Measurements from ENCODE around the gene POLR1C. TPM values are rescaled to one million over a fixed set of nuclear protein-coding genes. Genes with fewer than 3 reads are reported as not detected.

POLR1C gene
- total and polyA plus RNA-seq, 2 experiments from 2014 or later = 28.6 to 38.8 TPM

GRCh38 chr6:43510827-43511163, 6.1 kb upstream of the POLR1C start:
- Histone ChIP-seq H3K36me3 (peaks cover 27% of the 10 kb centered on the region), H3K9me3 (ENCODE audit: low read depth) (no peaks in the 10 kb centered on the region), H3K27me3 (peaks cover 17% of the 10 kb centered on the region), H3K27ac (no peak overlapping the region), H3K4me3 (no peak overlapping the region), H3K4me1 (ENCODE audit: low read depth) (peaks cover 7% of the 10 kb centered on the region)
- TF ChIP-seq, protein P1, sequence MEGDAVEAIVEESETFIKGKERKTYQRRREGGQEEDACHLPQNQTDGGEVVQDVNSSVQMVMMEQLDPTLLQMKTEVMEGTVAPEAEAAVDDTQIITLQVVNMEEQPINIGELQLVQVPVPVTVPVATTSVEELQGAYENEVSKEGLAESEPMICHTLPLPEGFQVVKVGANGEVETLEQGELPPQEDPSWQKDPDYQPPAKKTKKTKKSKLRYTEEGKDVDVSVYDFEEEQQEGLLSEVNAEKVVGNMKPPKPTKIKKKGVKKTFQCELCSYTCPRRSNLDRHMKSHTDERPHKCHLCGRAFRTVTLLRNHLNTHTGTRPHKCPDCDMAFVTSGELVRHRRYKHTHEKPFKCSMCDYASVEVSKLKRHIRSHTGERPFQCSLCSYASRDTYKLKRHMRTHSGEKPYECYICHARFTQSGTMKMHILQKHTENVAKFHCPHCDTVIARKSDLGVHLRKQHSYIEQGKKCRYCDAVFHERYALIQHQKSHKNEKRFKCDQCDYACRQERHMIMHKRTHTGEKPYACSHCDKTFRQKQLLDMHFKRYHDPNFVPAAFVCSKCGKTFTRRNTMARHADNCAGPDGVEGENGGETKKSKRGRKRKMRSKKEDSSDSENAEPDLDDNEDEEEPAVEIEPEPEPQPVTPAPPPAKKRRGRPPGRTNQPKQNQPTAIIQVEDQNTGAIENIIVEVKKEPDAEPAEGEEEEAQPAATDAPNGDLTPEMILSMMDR (IDR thresholded peaks at IDR 0.05; ENCODE audit: low read depth, low read length) = no peak
- no peak for DNase-seq (ENCODE audit: low read depth in 1 of 2, low spot score in 1 of 2)

DNA sequence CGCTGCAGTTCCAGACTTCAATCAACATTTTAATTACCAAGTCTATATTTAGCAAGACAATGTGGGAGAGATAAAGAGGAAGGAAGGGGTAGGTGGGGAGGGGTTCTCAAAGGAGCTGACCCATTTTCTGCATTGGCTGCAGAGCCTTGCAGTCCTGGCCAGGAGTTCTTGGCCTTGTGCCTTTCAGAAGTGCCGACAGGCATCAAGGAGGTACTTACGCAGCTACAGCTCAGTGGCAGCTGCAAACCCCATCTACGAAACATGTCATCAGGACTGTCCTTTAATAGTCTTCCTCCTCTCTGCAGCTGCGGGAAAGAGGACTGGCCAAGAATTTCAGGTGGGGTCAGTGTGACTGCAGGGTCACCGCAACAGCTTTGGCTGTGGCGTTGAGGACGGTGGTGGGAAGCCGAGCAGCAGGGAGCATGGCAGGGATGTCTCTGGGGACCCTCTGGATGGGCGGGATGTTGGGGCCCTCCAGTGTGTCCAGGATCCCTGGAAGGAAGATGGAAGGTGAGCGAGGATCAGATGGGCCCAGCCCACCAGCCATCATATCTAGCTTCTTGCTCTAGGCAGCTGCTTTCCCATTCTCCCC, 5.0 kb upstream of the POLR1C start:
- H3K4me1 ChIP-seq (ENCODE audit: low read depth) = peaks cover 6% of the 10 kb centered on the region
- no peak overlapping the region for H3K4me3 ChIP-seq
- peaks cover 17% of the 10 kb centered on the region for H3K27me3 ChIP-seq
- H3K27ac ChIP-seq = peak overlapping the region; percentile 1
- H3K36me3 ChIP-seq = peaks cover 27% of the 10 kb centered on the region
- no peak for DNase-seq (ENCODE audit: low read depth in 1 of 2, low spot score in 1 of 2)
- TF ChIP-seq, protein P1 (IDR thresholded peaks at IDR 0.05; ENCODE audit: low read depth, low read length) = no peak
- no peaks in the 10 kb centered on the region for H3K9me3 ChIP-seq (ENCODE audit: low read depth)

GRCh38 chr6:43515808-43516207, 1.1 kb upstream of the POLR1C start:
- TF ChIP-seq, protein P1 (IDR thresholded peaks at IDR 0.05; ENCODE audit: low read depth, low read length) = no peak
- Histone ChIP-seq H3K4me1 (ENCODE audit: low read depth) (peaks cover 9% of the 10 kb centered on the region), H3K27ac (peak overlapping the region; percentile 91), H3K36me3 (peaks cover 44% of the 10 kb centered on the region), H3K4me3 (peak overlapping the region; percentile 86), H3K9me3 (ENCODE audit: low read depth) (no peaks in the 10 kb centered on the region), H3K27me3 (no peaks in the 10 kb centered on the region)
- DNase-seq (ENCODE audit: low read depth in 1 of 2, low spot score in 1 of 2) = no peak

DNA sequence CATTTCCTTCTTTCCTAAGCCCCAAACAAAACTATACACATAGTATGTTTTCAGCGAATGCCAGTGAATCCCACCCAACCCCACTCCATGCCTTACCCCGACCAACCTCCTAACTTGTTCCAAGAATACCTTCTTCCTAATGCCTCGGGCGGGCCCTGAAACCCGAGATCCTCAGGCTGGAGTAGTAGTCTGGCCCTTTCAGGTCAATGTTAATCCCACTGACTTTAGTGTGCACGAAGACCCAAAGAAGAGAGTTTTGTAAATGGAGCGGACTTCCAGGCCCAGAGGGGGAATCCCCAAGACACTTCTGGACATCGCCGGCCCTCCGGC, 557 bp upstream of the POLR1C start:
- no peak for DNase-seq (ENCODE audit: low read depth in 1 of 2, low spot score in 1 of 2)
- H3K27ac ChIP-seq = peak overlapping the region; percentile 91
- H3K36me3 ChIP-seq = peaks cover 48% of the 10 kb centered on the region
- no peaks in the 10 kb centered on the region for H3K27me3 ChIP-seq
- H3K9me3 ChIP-seq (ENCODE audit: low read depth) = no peaks in the 10 kb centered on the region
- peaks cover 9% of the 10 kb centered on the region for H3K4me1 ChIP-seq (ENCODE audit: low read depth)
- H3K4me3 ChIP-seq = peak overlapping the region; percentile 86
- TF ChIP-seq, protein P1 (IDR thresholded peaks at IDR 0.05; ENCODE audit: low read depth, low read length) = no peak

DNA sequence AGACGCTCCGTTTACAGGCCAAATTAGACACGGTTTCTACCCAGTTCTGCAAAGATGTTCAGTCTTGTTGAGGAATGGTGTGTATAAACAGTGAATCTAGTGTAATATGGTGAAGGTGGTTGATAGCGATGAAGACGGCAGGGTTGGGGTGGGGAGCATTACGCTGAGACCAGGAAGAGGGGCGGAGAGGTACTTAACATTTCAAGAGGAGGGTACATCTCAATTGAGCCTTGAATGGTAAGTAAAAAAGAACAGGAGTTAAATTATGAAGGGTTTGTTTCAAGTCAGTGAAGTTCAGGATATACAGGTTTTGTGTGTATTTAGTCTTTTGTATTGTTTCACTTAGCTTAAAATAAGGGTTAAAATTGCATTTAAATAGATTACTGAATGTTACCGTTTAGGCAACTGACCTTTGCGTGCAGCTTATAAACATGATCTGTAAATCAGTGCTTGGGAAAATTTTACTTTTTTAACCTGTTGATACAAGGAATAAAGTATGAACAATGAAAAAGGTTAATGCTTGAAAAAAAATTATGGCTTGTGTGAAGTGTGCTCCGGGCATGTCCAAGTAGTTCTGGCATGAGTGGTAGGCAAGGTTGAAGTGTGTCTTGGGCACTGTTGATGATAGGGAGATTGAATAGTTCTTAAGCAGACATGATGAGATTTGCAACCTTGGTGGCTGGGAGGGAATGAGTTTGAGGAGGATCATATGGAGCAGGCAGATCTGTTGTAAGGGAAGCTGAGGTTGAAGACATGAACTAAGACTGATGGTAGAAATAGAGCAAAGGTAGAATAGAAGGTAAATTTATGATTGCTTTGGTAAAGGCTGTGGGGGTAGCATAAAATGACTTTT, 842 bp downstream of the POLR1C start:
- Histone ChIP-seq H3K27me3 (no peaks in the 10 kb centered on the region), H3K4me3 (peak overlapping the region; percentile 86), H3K36me3 (peaks cover 55% of the 10 kb centered on the region), H3K4me1 (ENCODE audit: low read depth) (peaks cover 9% of the 10 kb centered on the region), H3K9me3 (ENCODE audit: low read depth) (no peaks in the 10 kb centered on the region), H3K27ac (peak overlapping the region; percentile 36)
- DNase-seq (ENCODE audit: low read depth in 1 of 2, low spot score in 1 of 2) = peak in 1 of 2 donors; percentile 12
- TF ChIP-seq, protein P1 (IDR thresholded peaks at IDR 0.05; ENCODE audit: low read depth, low read length) = no peak
